Measurements from ENCODE around the gene CFAP53. TPM values are rescaled to one million over a fixed set of nuclear protein-coding genes. Genes with fewer than 3 reads are reported as not detected.

The CFAP53 gene
- polyA plus RNA-seq, 1 donor from 2014 or later = 0.64 TPM

DNA sequence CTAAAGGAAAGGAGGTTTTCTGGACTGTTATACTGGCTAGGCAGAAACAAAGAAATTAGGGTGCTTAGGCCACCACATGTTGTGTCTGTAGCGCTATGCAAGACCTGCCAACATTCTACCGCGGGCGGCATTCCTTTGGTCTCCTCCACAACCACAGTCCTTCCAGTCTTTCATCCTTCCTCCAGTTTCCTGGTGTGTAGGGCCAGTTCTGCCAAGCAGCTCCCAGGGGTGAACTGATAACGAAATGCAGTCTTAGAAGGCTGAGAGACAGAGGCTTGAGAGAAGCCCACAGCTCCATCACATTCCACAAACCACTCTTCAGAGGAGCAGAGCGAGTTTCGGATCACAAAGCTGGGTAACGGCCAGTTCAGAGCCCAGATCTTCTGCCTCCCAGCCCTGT is 40.6 kb upstream of the CFAP53 start:
- H3K27ac ChIP-seq (ENCODE audit: low read length) = no peak overlapping the region
- no peaks in the 10 kb centered on the region for H3K9me3 ChIP-seq (ENCODE audit: low read length)
- TF ChIP-seq, protein P1, sequence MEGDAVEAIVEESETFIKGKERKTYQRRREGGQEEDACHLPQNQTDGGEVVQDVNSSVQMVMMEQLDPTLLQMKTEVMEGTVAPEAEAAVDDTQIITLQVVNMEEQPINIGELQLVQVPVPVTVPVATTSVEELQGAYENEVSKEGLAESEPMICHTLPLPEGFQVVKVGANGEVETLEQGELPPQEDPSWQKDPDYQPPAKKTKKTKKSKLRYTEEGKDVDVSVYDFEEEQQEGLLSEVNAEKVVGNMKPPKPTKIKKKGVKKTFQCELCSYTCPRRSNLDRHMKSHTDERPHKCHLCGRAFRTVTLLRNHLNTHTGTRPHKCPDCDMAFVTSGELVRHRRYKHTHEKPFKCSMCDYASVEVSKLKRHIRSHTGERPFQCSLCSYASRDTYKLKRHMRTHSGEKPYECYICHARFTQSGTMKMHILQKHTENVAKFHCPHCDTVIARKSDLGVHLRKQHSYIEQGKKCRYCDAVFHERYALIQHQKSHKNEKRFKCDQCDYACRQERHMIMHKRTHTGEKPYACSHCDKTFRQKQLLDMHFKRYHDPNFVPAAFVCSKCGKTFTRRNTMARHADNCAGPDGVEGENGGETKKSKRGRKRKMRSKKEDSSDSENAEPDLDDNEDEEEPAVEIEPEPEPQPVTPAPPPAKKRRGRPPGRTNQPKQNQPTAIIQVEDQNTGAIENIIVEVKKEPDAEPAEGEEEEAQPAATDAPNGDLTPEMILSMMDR (IDR thresholded peaks at IDR 0.05; ENCODE audit: poor library complexity, severe bottlenecking) = no peak
- TF ChIP-seq RAD21 (conservative IDR thresholded peaks at IDR 0.05) (no peak), MXI1 (conservative IDR thresholded peaks at IDR 0.05; ENCODE audit: poor library complexity, severe bottlenecking) (no peak), SMC3 (conservative IDR thresholded peaks at IDR 0.05; ENCODE audit: poor library complexity) (no peak), EP300 (conservative IDR thresholded peaks at IDR 0.05; ENCODE audit: poor library complexity, severe bottlenecking) (no peak), POLR2AphosphoS5 (IDR thresholded peaks at IDR 0.05) (no peak), TAF1 (IDR thresholded peaks at IDR 0.05; ENCODE audit: low read depth) (no peak), EZH2 (IDR thresholded peaks at IDR 0.05; ENCODE audit: borderline replicate concordance, insufficient read depth, low read length, poor library complexity, severe bottlenecking) (no peak)
- TF ChIP-seq, protein P2, sequence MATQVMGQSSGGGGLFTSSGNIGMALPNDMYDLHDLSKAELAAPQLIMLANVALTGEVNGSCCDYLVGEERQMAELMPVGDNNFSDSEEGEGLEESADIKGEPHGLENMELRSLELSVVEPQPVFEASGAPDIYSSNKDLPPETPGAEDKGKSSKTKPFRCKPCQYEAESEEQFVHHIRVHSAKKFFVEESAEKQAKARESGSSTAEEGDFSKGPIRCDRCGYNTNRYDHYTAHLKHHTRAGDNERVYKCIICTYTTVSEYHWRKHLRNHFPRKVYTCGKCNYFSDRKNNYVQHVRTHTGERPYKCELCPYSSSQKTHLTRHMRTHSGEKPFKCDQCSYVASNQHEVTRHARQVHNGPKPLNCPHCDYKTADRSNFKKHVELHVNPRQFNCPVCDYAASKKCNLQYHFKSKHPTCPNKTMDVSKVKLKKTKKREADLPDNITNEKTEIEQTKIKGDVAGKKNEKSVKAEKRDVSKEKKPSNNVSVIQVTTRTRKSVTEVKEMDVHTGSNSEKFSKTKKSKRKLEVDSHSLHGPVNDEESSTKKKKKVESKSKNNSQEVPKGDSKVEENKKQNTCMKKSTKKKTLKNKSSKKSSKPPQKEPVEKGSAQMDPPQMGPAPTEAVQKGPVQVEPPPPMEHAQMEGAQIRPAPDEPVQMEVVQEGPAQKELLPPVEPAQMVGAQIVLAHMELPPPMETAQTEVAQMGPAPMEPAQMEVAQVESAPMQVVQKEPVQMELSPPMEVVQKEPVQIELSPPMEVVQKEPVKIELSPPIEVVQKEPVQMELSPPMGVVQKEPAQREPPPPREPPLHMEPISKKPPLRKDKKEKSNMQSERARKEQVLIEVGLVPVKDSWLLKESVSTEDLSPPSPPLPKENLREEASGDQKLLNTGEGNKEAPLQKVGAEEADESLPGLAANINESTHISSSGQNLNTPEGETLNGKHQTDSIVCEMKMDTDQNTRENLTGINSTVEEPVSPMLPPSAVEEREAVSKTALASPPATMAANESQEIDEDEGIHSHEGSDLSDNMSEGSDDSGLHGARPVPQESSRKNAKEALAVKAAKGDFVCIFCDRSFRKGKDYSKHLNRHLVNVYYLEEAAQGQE (IDR thresholded peaks at IDR 0.05; ENCODE audit: borderline replicate concordance) = no peak
- H3K79me2 ChIP-seq (replicated peaks; ENCODE audit: insufficient read depth, low read length) = no peaks in the 10 kb centered on the region
- H3K36me3 ChIP-seq (ENCODE audit: insufficient read depth, low read length) = no peaks in the 10 kb centered on the region
- H3F3A ChIP-seq (ENCODE audit: insufficient read depth, low read length, poor library complexity, severe bottlenecking) = no peaks in the 10 kb centered on the region
- no peaks in the 10 kb centered on the region for H3K27me3 ChIP-seq (ENCODE audit: insufficient read depth, low read depth, low read length)
- H2AFZ ChIP-seq (ENCODE audit: low read depth, low read length) = peak overlapping the region; percentile 41
- H4K20me1 ChIP-seq (ENCODE audit: insufficient read depth) = no peaks in the 10 kb centered on the region
- peak overlapping the region; percentile 70 for H3K4me3 ChIP-seq (ENCODE audit: low read length)
- H3K4me2 ChIP-seq (ENCODE audit: low read length) = no peak overlapping the region
- H3K9ac ChIP-seq (ENCODE audit: low read length) = no peak overlapping the region
- no peaks in the 10 kb centered on the region for H3K9me2 ChIP-seq (ENCODE audit: insufficient read depth, low read length)

DNA sequence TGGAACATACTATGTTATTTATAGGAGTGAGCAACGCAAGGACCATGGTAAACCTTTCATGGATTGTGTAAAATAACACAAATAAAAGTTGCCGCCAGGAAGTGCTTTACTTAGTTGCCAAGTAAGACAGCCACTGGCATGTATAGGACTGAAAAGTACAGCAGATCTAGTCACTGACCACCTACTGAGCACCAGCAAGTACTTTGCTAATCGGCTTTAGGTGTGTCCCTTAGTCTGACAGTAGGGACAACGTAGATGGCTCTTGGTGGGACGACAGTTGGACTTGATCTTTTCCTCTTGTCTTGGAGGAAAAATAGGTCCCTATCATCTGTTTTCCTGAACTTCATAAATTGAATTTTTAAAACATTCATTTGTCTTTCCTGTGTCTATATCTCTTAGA is 34.8 kb upstream of the CFAP53 start:
- Histone ChIP-seq H3K9me3 (ENCODE audit: low read length) (no peaks in the 10 kb centered on the region), H3K4me3 (ENCODE audit: low read length) (no peak overlapping the region), H3K79me2 (replicated peaks; ENCODE audit: insufficient read depth, low read length) (no peaks in the 10 kb centered on the region), H3K4me2 (ENCODE audit: low read length) (no peak overlapping the region), H4K20me1 (ENCODE audit: insufficient read depth) (no peaks in the 10 kb centered on the region), H3F3A (ENCODE audit: insufficient read depth, low read length, poor library complexity, severe bottlenecking) (no peaks in the 10 kb centered on the region), H3K36me3 (ENCODE audit: insufficient read depth, low read length) (no peaks in the 10 kb centered on the region), H3K27me3 (ENCODE audit: insufficient read depth, low read depth, low read length) (peaks cover 4% of the 10 kb centered on the region), H3K9me2 (ENCODE audit: insufficient read depth, low read length) (no peaks in the 10 kb centered on the region), H3K9ac (ENCODE audit: low read length) (no peak overlapping the region), H2AFZ (ENCODE audit: low read depth, low read length) (no peak overlapping the region), H3K27ac (ENCODE audit: low read length) (no peak overlapping the region)
- TF ChIP-seq EZH2 (IDR thresholded peaks at IDR 0.05; ENCODE audit: borderline replicate concordance, insufficient read depth, low read length, poor library complexity, severe bottlenecking) = no peak
- TF ChIP-seq EP300 (conservative IDR thresholded peaks at IDR 0.05; ENCODE audit: poor library complexity, severe bottlenecking) = no peak
- no peak for TF ChIP-seq MXI1 (conservative IDR thresholded peaks at IDR 0.05; ENCODE audit: poor library complexity, severe bottlenecking)
- no peak for TF ChIP-seq TAF1 (IDR thresholded peaks at IDR 0.05; ENCODE audit: low read depth)
- TF ChIP-seq, protein P2 (IDR thresholded peaks at IDR 0.05; ENCODE audit: borderline replicate concordance) = no peak
- no peak for TF ChIP-seq SMC3 (conservative IDR thresholded peaks at IDR 0.05; ENCODE audit: poor library complexity)
- TF ChIP-seq, protein P1 (IDR thresholded peaks at IDR 0.05; ENCODE audit: poor library complexity, severe bottlenecking) = no peak
- TF ChIP-seq POLR2AphosphoS5 (IDR thresholded peaks at IDR 0.05) = no peak
- TF ChIP-seq RAD21 (conservative IDR thresholded peaks at IDR 0.05) = no peak
